Spleen (tissue), 11 donors: Measurements from ENCODE around the gene CMIP. TPM values are rescaled to one million over a fixed set of nuclear protein-coding genes. Genes with fewer than 3 reads are reported as not detected.

ENCODE experiments used
- DNase-seq: peaks from one replicate; pipeline ENCODE4 v3.0.0-alpha.2; 2020
- H3K27ac ChIP-seq, 8 donors: fragments of 200-600 bp; sonication (generic) in 7 of 8; 1 replicate in 4 of 8; 2 replicates in 4 of 8; pipeline versions ENCODE4 v1.5.0 to v1.8.0; 2016 to 2021; ENCODE audit warnings: inconsistent platforms in 4 of 8, mild to moderate bottlenecking in 4 of 8, moderate library complexity in 1 of 8
- H3K27me3 ChIP-seq, 7 donors: fragments of 200-600 bp; sonication (generic) in 6 of 7; replicated peaks in 1 of 7; 1 replicate in 4 of 7; 2 replicates in 3 of 7; pipeline versions ENCODE4 v1.5.0 to v1.8.0; 2016 to 2021; ENCODE audit warnings: inconsistent platforms in 3 of 7, mild to moderate bottlenecking in 1 of 7
- H3K36me3 ChIP-seq, 6 donors: fragments of 200-600 bp; sonication (generic) in 5 of 6; 1 replicate in 4 of 6; 2 replicates in 2 of 6; pipeline versions ENCODE4 v1.5.0 to v1.8.0; 2016 to 2021; ENCODE audit warnings: inconsistent platforms in 2 of 6
- H3K4me1 ChIP-seq, 6 donors: fragments of 200-600 bp; sonication (generic) in 5 of 6; 1 replicate in 3 of 6; 2 replicates in 3 of 6; pipeline versions ENCODE4 v1.5.0 to v1.8.0; 2016 to 2021; ENCODE audit warnings: inconsistent platforms in 3 of 6
- H3K4me3 ChIP-seq, 8 donors: fragments of 200-600 bp; sonication (generic) in 7 of 8; 1 replicate in 4 of 8; 2 replicates in 4 of 8; pipeline versions ENCODE4 v1.5.0 to v1.8.0; 2016 to 2021; ENCODE audit warnings: inconsistent platforms in 4 of 8, mild to moderate bottlenecking in 4 of 8, moderate library complexity in 2 of 8
- H3K9me3 ChIP-seq, 8 donors: fragments of 200-600 bp; sonication (generic) in 7 of 8; 1 replicate in 4 of 8; 2 replicates in 4 of 8; pipeline versions ENCODE4 v1.5.0 to v1.8.0; 2016 to 2021; ENCODE audit warnings: inconsistent platforms in 4 of 8
- POLR2A ChIP-seq, 3 donors: fragments of 450-650 bp; IDR thresholded peaks; one replicate each; pipeline ENCODE4 v1.5.1; 2017; ENCODE audit warnings: antibody characterized with exemption in 3 of 3, mild to moderate bottlenecking in 1 of 3
- POLR2AphosphoS5 ChIP-seq, 3 donors: sonication (generic); formaldehyde crosslinking; IDR thresholded peaks; one replicate each; pipeline ENCODE4 v1.5.1; 2017; ENCODE audit warnings: antibody characterized with exemption in 3 of 3
- WGBS, 5 donors: extraction: QIAGEN DNeasy Blood & Tissue Kit in 3 of 5; methylation state at CpG; one replicate each; pipeline versions ENCODE4 v1.1.5 to v1.1.7; 2013 to 2018; 5-methylcytosine and 5-hydroxymethylcytosine counted together
- intact Hi-C: fragments of 100-400 bp; cut with DNase I; formaldehyde crosslinking; loops from one replicate; pipeline ENCODE4 v1.15.0; 2023; ENCODE audit warnings: low total_unique reads
- polyA plus RNA-seq, 3 donors: library from polyadenylated mRNA; stranded (reverse); fragments of 200-250 nt; gene quantifications; one replicate each; pipeline ENCODE4 v1.2.1, GENCODE V29; 2013
- total RNA-seq, 7 donors: library from RNA; depleted of rRNA in 3 of 7; stranded (reverse); fragments of >200 nt in 3 of 7; fragmentation: NEBNext Ultra II Directional in 4 of 7; extraction: Animal tissue kit (Norgen Biotek cat#: 25700) in 4 of 7; gene quantifications; one replicate each; pipeline versions ENCODE4 v1.1.0 to v1.2.1, GENCODE V29; 2016 to 2021
- TF ChIP-seq, protein P1 (sequence below), 11 experiments: fragments of 200-600 bp in 7 of 11; fragments of 450-650 bp in 4 of 11; sonication (generic) in 4 of 11; IDR thresholded peaks in 8 of 11; conservative IDR thresholded peaks in 3 of 11; 1 replicate in 7 of 11; 2 replicates in 4 of 11; pipeline versions ENCODE4 v1.4.0 to v1.8.0; 2016 to 2021; ENCODE audit warnings: antibody characterized with exemption in 11 of 11, inconsistent platforms in 4 of 11, mild to moderate bottlenecking in 1 of 11
- donor health status: healthy with polysubstance abuse.
- donor health status: DM: no; HTN: no; CAD: no; lungs with moderate emphysema.
- donor health status: DM: no; HTN: no; CAD: no.
- donor health status: Bipolar disorder and iron deficiency.
- donor health status: healthy.
- donor health status: DM: no; HTN: no; CAD: no.
- donor health status: DM: yes; HTN: yes; CAD: no.

CMIP gene
- total and polyA plus RNA-seq, 10 donors = 6.0 to 107 (median 63.6) TPM

DNA sequence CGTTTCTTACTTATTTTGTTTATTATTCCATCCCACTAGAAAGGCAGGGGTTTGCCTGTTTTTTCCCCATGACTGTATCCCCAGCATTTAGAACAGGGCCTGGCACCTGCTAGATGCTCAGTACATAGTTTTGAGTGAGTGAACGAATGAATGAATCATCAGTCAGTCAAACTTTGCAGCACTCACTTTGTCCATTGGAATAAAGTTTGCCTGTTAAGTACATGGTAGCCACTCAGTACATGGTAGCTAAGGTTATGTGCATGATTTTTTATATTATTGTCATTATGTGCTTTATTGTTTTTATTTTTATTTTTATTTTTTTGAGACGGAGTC is 88.5 kb downstream of the CMIP start:
- TF ChIP-seq POLR2AphosphoS5 (IDR thresholded peaks at IDR 0.05) (no peak), POLR2A (IDR thresholded peaks at IDR 0.05) (no peak)
- TF ChIP-seq, protein P1, sequence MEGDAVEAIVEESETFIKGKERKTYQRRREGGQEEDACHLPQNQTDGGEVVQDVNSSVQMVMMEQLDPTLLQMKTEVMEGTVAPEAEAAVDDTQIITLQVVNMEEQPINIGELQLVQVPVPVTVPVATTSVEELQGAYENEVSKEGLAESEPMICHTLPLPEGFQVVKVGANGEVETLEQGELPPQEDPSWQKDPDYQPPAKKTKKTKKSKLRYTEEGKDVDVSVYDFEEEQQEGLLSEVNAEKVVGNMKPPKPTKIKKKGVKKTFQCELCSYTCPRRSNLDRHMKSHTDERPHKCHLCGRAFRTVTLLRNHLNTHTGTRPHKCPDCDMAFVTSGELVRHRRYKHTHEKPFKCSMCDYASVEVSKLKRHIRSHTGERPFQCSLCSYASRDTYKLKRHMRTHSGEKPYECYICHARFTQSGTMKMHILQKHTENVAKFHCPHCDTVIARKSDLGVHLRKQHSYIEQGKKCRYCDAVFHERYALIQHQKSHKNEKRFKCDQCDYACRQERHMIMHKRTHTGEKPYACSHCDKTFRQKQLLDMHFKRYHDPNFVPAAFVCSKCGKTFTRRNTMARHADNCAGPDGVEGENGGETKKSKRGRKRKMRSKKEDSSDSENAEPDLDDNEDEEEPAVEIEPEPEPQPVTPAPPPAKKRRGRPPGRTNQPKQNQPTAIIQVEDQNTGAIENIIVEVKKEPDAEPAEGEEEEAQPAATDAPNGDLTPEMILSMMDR (IDR thresholded peaks at IDR 0.05 in 8 of 11, conservative IDR thresholded peaks at IDR 0.05 in 3 of 11) = no peak
- no peaks in the 10 kb centered on the region for H3K9me3 ChIP-seq
- H3K27me3 ChIP-seq = no peaks in the 10 kb centered on the region
- no peak for DNase-seq
- no peak overlapping the region for H3K27ac ChIP-seq
- no peak overlapping the region for H3K4me3 ChIP-seq
- 78 to 98% (median 92%) methylated on average over 3 of the region's 3 CpGs for WGBS, 5 donors
- peaks cover 0 to 71% (median 18%) of the 10 kb centered on the region in 6 donors for H3K4me1 ChIP-seq
- H3K36me3 ChIP-seq = peaks cover 0 to 26% (median 0%) of the 10 kb centered on the region in 6 donors
- intact Hi-C loops = no loop called here

DNA sequence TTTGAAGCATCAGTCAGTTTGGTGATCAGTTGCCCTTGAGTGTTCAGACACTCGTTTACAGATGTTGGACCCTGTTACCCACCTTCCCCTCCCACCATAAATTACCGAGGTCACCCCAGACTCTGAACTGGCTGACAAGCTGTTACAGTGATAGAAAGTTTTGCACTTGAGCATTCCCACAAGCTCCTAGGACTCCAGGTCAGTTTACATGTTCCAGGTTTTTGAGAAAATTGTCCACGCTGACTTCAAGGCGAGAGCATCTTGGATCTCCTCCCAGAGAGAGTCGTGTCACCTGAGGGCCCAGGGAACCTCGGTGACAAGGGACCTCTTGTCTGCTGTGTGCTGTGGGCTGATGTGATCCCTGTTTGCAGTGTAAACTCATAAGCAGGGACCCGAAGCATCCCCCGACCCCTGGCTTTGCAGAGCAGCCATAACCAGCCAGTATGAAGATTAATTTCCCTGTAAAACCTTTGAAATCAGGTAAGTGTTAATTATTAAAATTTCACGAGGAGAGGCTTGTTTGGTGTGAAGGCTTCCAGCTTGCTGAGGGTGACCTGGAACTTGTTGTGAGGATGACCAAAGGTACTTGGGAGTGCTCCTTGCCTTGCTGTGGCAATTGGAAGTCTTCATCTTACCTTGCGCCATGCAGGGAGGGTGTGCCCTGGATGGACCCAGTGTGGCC is 91.2 kb downstream of the CMIP start:
- Histone ChIP-seq H3K27ac (no peak overlapping the region), H3K4me3 (no peak overlapping the region), H3K4me1 (peaks cover 0 to 78% (median 21%) of the 10 kb centered on the region in 6 donors), H3K36me3 (peaks cover 0 to 26% (median 0%) of the 10 kb centered on the region in 6 donors), H3K9me3 (no peaks in the 10 kb centered on the region), H3K27me3 (no peaks in the 10 kb centered on the region)
- intact Hi-C loops = no loop called here
- DNase-seq = peak; percentile 25
- 83 to 92% (median 88%) methylated on average over 10 of the region's 10 CpGs for WGBS, 5 donors
- TF ChIP-seq POLR2AphosphoS5 (IDR thresholded peaks at IDR 0.05) (no peak), POLR2A (IDR thresholded peaks at IDR 0.05) (no peak)
- TF ChIP-seq, protein P1 (IDR thresholded peaks at IDR 0.05 in 8 of 11, conservative IDR thresholded peaks at IDR 0.05 in 3 of 11) = no peak

DNA sequence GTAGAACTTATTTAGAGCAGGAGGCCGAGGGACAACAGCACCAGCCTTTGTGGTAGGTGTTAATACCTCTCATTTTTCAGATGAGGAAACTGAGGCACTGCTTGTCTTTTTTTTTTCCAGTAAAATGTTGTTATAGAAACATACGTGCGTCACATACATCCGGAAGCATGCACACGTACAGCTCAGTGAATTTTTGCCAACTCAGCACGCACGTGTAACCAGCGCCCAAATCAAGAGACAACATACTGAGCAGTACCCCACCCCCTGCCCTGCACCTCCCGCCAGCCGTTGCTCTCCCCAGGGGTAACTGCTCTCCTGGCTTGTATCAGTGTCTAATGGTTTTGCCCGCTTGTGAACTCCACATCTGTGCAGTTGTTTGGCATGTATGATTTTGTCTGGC is 92.0 kb downstream of the CMIP start:
- DNase-seq = peak; percentile 21
- intact Hi-C loops = no loop called here
- WGBS, 5 donors = 90 to 97% (median 92%) methylated on average over 11 of the region's 11 CpGs
- TF ChIP-seq POLR2A (IDR thresholded peaks at IDR 0.05) (no peak), POLR2AphosphoS5 (IDR thresholded peaks at IDR 0.05) (no peak)
- TF ChIP-seq, protein P1 (IDR thresholded peaks at IDR 0.05 in 8 of 11, conservative IDR thresholded peaks at IDR 0.05 in 3 of 11) = no peak
- peaks cover 0 to 78% (median 17%) of the 10 kb centered on the region in 6 donors for H3K4me1 ChIP-seq
- H3K27me3 ChIP-seq = no peaks in the 10 kb centered on the region
- no peaks in the 10 kb centered on the region for H3K9me3 ChIP-seq
- H3K4me3 ChIP-seq = no peak overlapping the region
- H3K27ac ChIP-seq = no peak overlapping the region
- peaks cover 0 to 26% (median 0%) of the 10 kb centered on the region in 6 donors for H3K36me3 ChIP-seq

DNA sequence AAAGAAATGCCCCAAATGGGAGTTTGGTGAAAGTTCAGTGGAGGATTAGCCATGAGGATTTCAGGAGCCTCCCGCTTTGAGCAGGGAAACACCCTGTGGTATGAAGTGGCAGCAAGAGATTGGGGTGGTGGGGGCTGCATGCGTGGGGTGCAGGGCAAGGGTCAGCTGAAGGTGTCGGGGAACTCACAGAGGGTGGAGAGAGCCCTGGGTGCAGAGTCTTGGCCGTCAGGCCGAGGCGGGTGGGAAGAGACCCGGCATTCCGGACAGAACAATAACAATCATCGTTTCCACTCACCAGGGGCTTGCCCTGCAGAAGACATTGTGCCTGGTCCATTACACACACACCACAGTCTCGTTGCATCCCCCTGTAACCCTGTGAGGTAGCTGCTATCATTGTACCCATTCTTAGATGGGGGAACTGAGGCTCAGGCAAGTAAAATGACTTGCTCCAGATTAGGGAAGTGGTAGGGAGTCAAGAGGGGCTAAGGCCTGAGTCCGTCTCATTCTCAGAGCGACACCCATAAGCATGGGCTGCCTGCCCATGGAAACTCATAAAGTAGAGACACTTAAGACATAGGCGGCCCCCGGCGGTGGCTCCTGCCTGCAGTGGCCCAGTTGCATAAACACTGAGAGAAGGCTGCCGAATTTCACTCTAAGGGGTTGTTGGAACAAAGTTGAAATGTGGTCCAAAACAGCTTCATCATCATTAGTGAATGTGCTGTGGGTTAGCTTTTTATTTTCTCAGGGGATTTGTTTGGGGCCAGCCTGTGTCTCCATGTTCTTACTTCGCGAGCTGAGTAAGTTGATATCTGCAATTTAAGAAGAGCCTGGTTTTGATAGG is 93.3 kb downstream of the CMIP start:
- Histone ChIP-seq H3K4me1 (peaks cover 2 to 81% (median 22%) of the 10 kb centered on the region in 6 donors), H3K27ac (no peak overlapping the region)
- WGBS, 5 donors = 82 to 96% (median 94%) methylated on average over 17 to 18 of the region's 18 CpGs

More for the DNA sequence above, 93.3 kb downstream of the CMIP start:
- H3K27me3 ChIP-seq = no peaks in the 10 kb centered on the region
- H3K4me3 ChIP-seq = no peak overlapping the region
- H3K9me3 ChIP-seq = no peaks in the 10 kb centered on the region
- intact Hi-C loops = no loop called here
- TF ChIP-seq, protein P1 (IDR thresholded peaks at IDR 0.05 in 8 of 11, conservative IDR thresholded peaks at IDR 0.05 in 3 of 11) = no peak
- TF ChIP-seq POLR2AphosphoS5 (IDR thresholded peaks at IDR 0.05) (no peak), POLR2A (IDR thresholded peaks at IDR 0.05) (no peak)
- peak; percentile 64 for DNase-seq
- peaks cover 0 to 15% (median 0%) of the 10 kb centered on the region in 6 donors for H3K36me3 ChIP-seq
